ENCODE measurements around the gene KDELR1.
A peak's percentile ranks its signal among the peaks of the same experiment; 100 is the strongest.
"Not testable (repeated sequence)": the region's sequence is repeated elsewhere in the genome, so short reads cannot be mapped to it uniquely, and the experiment has no call there.

KDELR1 gene

GRCh38 chr19:48371771-48372170 lies 19.6 kb downstream of the KDELR1 start:
- not testable (repeated sequence) for H3K27ac ChIP-seq (ENCODE audit: low read depth, low read length); H3K27me3 ChIP-seq (ENCODE audit: control insufficient read depth in 1 of 2, insufficient read depth in 2 of 2, low read length in 2 of 2)

GRCh38 chr19:48371367-48371766 lies 20.0 kb downstream of the KDELR1 start:
- H3K27ac ChIP-seq (ENCODE audit: low read depth, low read length), result no peak overlapping the region
- H3K4me3 ChIP-seq (ENCODE audit: low read depth in 1 of 2, low read length in 2 of 2), result no peak overlapping the region
- H3K4me1 ChIP-seq (ENCODE audit: control insufficient read depth in 1 of 2, insufficient read depth in 2 of 2, low read length in 2 of 2), result peaks cover 20 to 21% of the 10 kb centered on the region in 2 donors
- no peaks in the 10 kb centered on the region for H3K9me3 ChIP-seq (ENCODE audit: control insufficient read depth in 1 of 2, low read length in 2 of 2)
- no peaks in the 10 kb centered on the region for H3K27me3 ChIP-seq (ENCODE audit: control insufficient read depth in 1 of 2, insufficient read depth in 2 of 2, low read length in 2 of 2)
- H3K36me3 ChIP-seq (ENCODE audit: control insufficient read depth in 1 of 2, insufficient read depth in 2 of 2, low read length in 2 of 2), result no peaks in the 10 kb centered on the region
- no peak overlapping the region for H3K9ac ChIP-seq (ENCODE audit: low read depth in 1 of 2, low read length in 2 of 2)

More at GRCh38 chr19:48371771-48372170, 19.6 kb downstream of the KDELR1 start:
- H3K9me3 ChIP-seq (ENCODE audit: control insufficient read depth in 1 of 2, low read length in 2 of 2); H3K9ac ChIP-seq (ENCODE audit: low read depth in 1 of 2, low read length in 2 of 2); H3K36me3 ChIP-seq (ENCODE audit: control insufficient read depth in 1 of 2, insufficient read depth in 2 of 2, low read length in 2 of 2); H3K4me3 ChIP-seq (ENCODE audit: low read depth in 1 of 2, low read length in 2 of 2): not testable (repeated sequence)
- H3K4me1 ChIP-seq (ENCODE audit: control insufficient read depth in 1 of 2, insufficient read depth in 2 of 2, low read length in 2 of 2), result peaks cover 20 to 21% of the 10 kb centered on the region in 2 donors

- Histone ChIP-seq H3K27me3 (ENCODE audit: control insufficient read depth in 1 of 2, insufficient read depth in 2 of 2, low read length in 2 of 2) (no peaks in the 10 kb centered on the region), H3K9me3 (ENCODE audit: control insufficient read depth in 1 of 2, low read length in 2 of 2) (no peaks in the 10 kb centered on the region), H3K4me1 (ENCODE audit: control insufficient read depth in 1 of 2, insufficient read depth in 2 of 2, low read length in 2 of 2) (peaks cover 20 to 21% of the 10 kb centered on the region in 2 donors), H3K36me3 (ENCODE audit: control insufficient read depth in 1 of 2, insufficient read depth in 2 of 2, low read length in 2 of 2) (no peaks in the 10 kb centered on the region), H3K9ac (ENCODE audit: low read depth in 1 of 2, low read length in 2 of 2) (no peak overlapping the region), H3K27ac (ENCODE audit: low read depth, low read length) (no peak overlapping the region), H3K4me3 (ENCODE audit: low read depth in 1 of 2, low read length in 2 of 2) (no peak overlapping the region)
These were observed 20.4 kb downstream of the KDELR1 start for GRCh38 chr19:48370955-48371354.

- Histone ChIP-seq H3K4me3 (ENCODE audit: low read depth in 1 of 2, low read length in 2 of 2) (no peak overlapping the region), H3K27me3 (ENCODE audit: control insufficient read depth in 1 of 2, insufficient read depth in 2 of 2, low read length in 2 of 2) (no peaks in the 10 kb centered on the region), H3K9me3 (ENCODE audit: control insufficient read depth in 1 of 2, low read length in 2 of 2) (no peaks in the 10 kb centered on the region), H3K4me1 (ENCODE audit: control insufficient read depth in 1 of 2, insufficient read depth in 2 of 2, low read length in 2 of 2) (peaks cover 27 to 28% of the 10 kb centered on the region in 2 donors), H3K36me3 (ENCODE audit: control insufficient read depth in 1 of 2, insufficient read depth in 2 of 2, low read length in 2 of 2) (no peaks in the 10 kb centered on the region), H3K27ac (ENCODE audit: low read depth, low read length) (no peak overlapping the region), H3K9ac (ENCODE audit: low read depth in 1 of 2, low read length in 2 of 2) (peak overlapping the region in 1 of 2 donors; percentile 1)
These were observed 22.4 kb downstream of the KDELR1 start for GRCh38 chr19:48368936-48369335.

GRCh38 chr19:48367855-48368254 lies 23.5 kb downstream of the KDELR1 start:
- Histone ChIP-seq H3K4me3 (ENCODE audit: low read depth in 1 of 2, low read length in 2 of 2) (no peak overlapping the region), H3K36me3 (ENCODE audit: control insufficient read depth in 1 of 2, insufficient read depth in 2 of 2, low read length in 2 of 2) (no peaks in the 10 kb centered on the region), H3K9ac (ENCODE audit: low read depth in 1 of 2, low read length in 2 of 2) (no peak overlapping the region), H3K27me3 (ENCODE audit: control insufficient read depth in 1 of 2, insufficient read depth in 2 of 2, low read length in 2 of 2) (no peaks in the 10 kb centered on the region), H3K27ac (ENCODE audit: low read depth, low read length) (no peak overlapping the region), H3K9me3 (ENCODE audit: control insufficient read depth in 1 of 2, low read length in 2 of 2) (no peaks in the 10 kb centered on the region), H3K4me1 (ENCODE audit: control insufficient read depth in 1 of 2, insufficient read depth in 2 of 2, low read length in 2 of 2) (peaks cover 27 to 34% of the 10 kb centered on the region in 2 donors)

GRCh38 chr19:48365602-48366001 lies 25.7 kb downstream of the KDELR1 start:
- no peak overlapping the region for H3K4me3 ChIP-seq (ENCODE audit: low read depth in 1 of 2, low read length in 2 of 2)
- no peaks in the 10 kb centered on the region for H3K9me3 ChIP-seq (ENCODE audit: control insufficient read depth in 1 of 2, low read length in 2 of 2)
- H3K4me1 ChIP-seq (ENCODE audit: control insufficient read depth in 1 of 2, insufficient read depth in 2 of 2, low read length in 2 of 2), result peaks cover 27 to 34% of the 10 kb centered on the region in 2 donors
- no peak overlapping the region for H3K27ac ChIP-seq (ENCODE audit: low read depth, low read length)
- no peaks in the 10 kb centered on the region for H3K27me3 ChIP-seq (ENCODE audit: control insufficient read depth in 1 of 2, insufficient read depth in 2 of 2, low read length in 2 of 2)
- no peaks in the 10 kb centered on the region for H3K36me3 ChIP-seq (ENCODE audit: control insufficient read depth in 1 of 2, insufficient read depth in 2 of 2, low read length in 2 of 2)
- no peak overlapping the region for H3K9ac ChIP-seq (ENCODE audit: low read depth in 1 of 2, low read length in 2 of 2)

GRCh38 chr19:48364598-48365348 lies 26.6 kb downstream of the KDELR1 start:
- H3K4me3 ChIP-seq (ENCODE audit: low read depth in 1 of 2, low read length in 2 of 2), result peak overlapping the region; percentile 61 to 85

GRCh38 chr19:48363810-48364597 lies 27.3 kb downstream of the KDELR1 start, which contains the start of the genes SYNGR4 and TMEM143:
TSS of gene SYNGR4 (plus strand) at chr19:48364367. CDS start at chr19:48365843, 1,476 bp downstream.
TSS of gene TMEM143 (minus strand) at chr19:48363940. CDS start at chr19:48363920, 20 bp downstream.
- H3K9ac ChIP-seq (ENCODE audit: low read depth in 1 of 2, low read length in 2 of 2), result peak within 1 kb of the TSS; percentile 90 to 95
- peak within 1 kb of the TSS; percentile 74 to 85 for H3K4me3 ChIP-seq (ENCODE audit: low read depth in 1 of 2, low read length in 2 of 2)
- peaks cover 22 to 29% of the 10 kb centered on the region in 2 donors for H3K4me1 ChIP-seq (ENCODE audit: control insufficient read depth in 1 of 2, insufficient read depth in 2 of 2, low read length in 2 of 2)
- H3K27me3 ChIP-seq (ENCODE audit: control insufficient read depth in 1 of 2, insufficient read depth in 2 of 2, low read length in 2 of 2), result no peaks in the 10 kb centered on the region
- no peaks in the 10 kb centered on the region for H3K36me3 ChIP-seq (ENCODE audit: control insufficient read depth in 1 of 2, insufficient read depth in 2 of 2, low read length in 2 of 2)
- peak within 1 kb of the TSS; percentile 95 for H3K27ac ChIP-seq (ENCODE audit: low read depth, low read length)
- no peaks in the 10 kb centered on the region for H3K9me3 ChIP-seq (ENCODE audit: control insufficient read depth in 1 of 2, low read length in 2 of 2)

More at GRCh38 chr19:48364598-48365348, 26.6 kb downstream of the KDELR1 start:
- H3K27ac ChIP-seq (ENCODE audit: low read depth, low read length), result peak overlapping the region; percentile 55
- H3K4me1 ChIP-seq (ENCODE audit: control insufficient read depth in 1 of 2, insufficient read depth in 2 of 2, low read length in 2 of 2), result peaks cover 27 to 34% of the 10 kb centered on the region in 2 donors
- no peaks in the 10 kb centered on the region for H3K9me3 ChIP-seq (ENCODE audit: control insufficient read depth in 1 of 2, low read length in 2 of 2)
- no peaks in the 10 kb centered on the region for H3K27me3 ChIP-seq (ENCODE audit: control insufficient read depth in 1 of 2, insufficient read depth in 2 of 2, low read length in 2 of 2)
- peak overlapping the region; percentile 70 to 82 for H3K9ac ChIP-seq (ENCODE audit: low read depth in 1 of 2, low read length in 2 of 2)
- H3K36me3 ChIP-seq (ENCODE audit: control insufficient read depth in 1 of 2, insufficient read depth in 2 of 2, low read length in 2 of 2), result no peaks in the 10 kb centered on the region

GRCh38 chr19:48363500-48363809 lies 27.9 kb downstream of the KDELR1 start:
- H3K36me3 ChIP-seq (ENCODE audit: control insufficient read depth in 1 of 2, insufficient read depth in 2 of 2, low read length in 2 of 2), result no peaks in the 10 kb centered on the region
- peak overlapping the region; percentile 95 for H3K27ac ChIP-seq (ENCODE audit: low read depth, low read length)
- no peaks in the 10 kb centered on the region for H3K9me3 ChIP-seq (ENCODE audit: control insufficient read depth in 1 of 2, low read length in 2 of 2)
- H3K27me3 ChIP-seq (ENCODE audit: control insufficient read depth in 1 of 2, insufficient read depth in 2 of 2, low read length in 2 of 2), result no peaks in the 10 kb centered on the region
- peak overlapping the region; percentile 74 to 85 for H3K4me3 ChIP-seq (ENCODE audit: low read depth in 1 of 2, low read length in 2 of 2)
- peaks cover 19 to 25% of the 10 kb centered on the region in 2 donors for H3K4me1 ChIP-seq (ENCODE audit: control insufficient read depth in 1 of 2, insufficient read depth in 2 of 2, low read length in 2 of 2)
- peak overlapping the region; percentile 90 to 95 for H3K9ac ChIP-seq (ENCODE audit: low read depth in 1 of 2, low read length in 2 of 2)
